B cell (primary cell): Measurements from ENCODE around the gene LIMCH1. TPM values are rescaled to one million over a fixed set of nuclear protein-coding genes. Genes with fewer than 3 reads are reported as not detected.

Experiments used
- ATAC-seq: fragments of 200-7000 bp; cut with Tn5 transposase; one replicate; pipeline ENCODE4 v1.10.0; 2021; ENCODE audit warnings: low read depth, mild to moderate bottlenecking, moderate number of reproducible peaks, moderate library complexity
- CTCF ChIA-PET: fragments of 350-600 bp; sonication (Branson Sonifier 250); formaldehyde crosslinking; loops from one replicate; lab custom pipeline; 2021; ENCODE audit warnings: antibody characterized with exemption, inconsistent platforms; lab: Charles Lee
- POLR2A ChIA-PET: fragments of 350-600 bp; sonication (Branson Sonifier 250); formaldehyde crosslinking; loops from one replicate; lab custom pipeline; 2021; ENCODE audit warnings: antibody characterized with exemption; lab: Charles Lee
- DNase-seq: peaks from one replicate; pipeline ENCODE4 v3.0.0; 2013
- H2AFZ ChIP-seq: 2 replicates; pipeline ENCODE4 v1.6.1; 2012; ENCODE audit warnings: mild to moderate bottlenecking, low read depth, low read length; ENCODE audit not compliant: insufficient read depth, poor library complexity, severe bottlenecking
- H3K27ac ChIP-seq, 2 donors: 1 replicate in 1 of 2; 2 replicates in 1 of 2; pipeline ENCODE4 v1.5.1; 2012 to 2013; ENCODE audit warnings: low read length in 2 of 2, mild to moderate bottlenecking in 2 of 2, moderate library complexity in 1 of 2
- H3K27me3 ChIP-seq, 4 experiments: fragments of 200-600 bp in 1 of 4; sonication (generic) in 1 of 4; replicated peaks in 1 of 4; 1 replicate in 2 of 4; 2 replicates in 2 of 4; pipeline versions ENCODE4 v1.6.1 to v1.7.0; 2013 to 2016; ENCODE audit warnings: low read length in 3 of 4, mild to moderate bottlenecking in 2 of 4, mixed read lengths in 1 of 4, moderate library complexity in 1 of 4; ENCODE audit not compliant: insufficient read depth in 4 of 4, control insufficient read depth in 3 of 4; ENCODE audit errors: control extremely low read depth in 1 of 4
- H3K36me3 ChIP-seq, 2 experiments: replicated peaks in 1 of 2; 1 replicate in 1 of 2; 2 replicates in 1 of 2; pipeline versions ENCODE4 v1.6.1 to v1.7.1; 2013; ENCODE audit warnings: low read length in 1 of 2; ENCODE audit not compliant: insufficient read depth in 2 of 2, control insufficient read depth in 1 of 2; ENCODE audit errors: control extremely low read depth in 1 of 2, extremely low read depth in 1 of 2
- H3K4me1 ChIP-seq, 2 donors: fragments of 200-600 bp in 1 of 2; sonication (generic) in 1 of 2; 1 replicate in 1 of 2; 2 replicates in 1 of 2; pipeline versions ENCODE4 v1.5.1 to v1.6.1; 2013 to 2017; ENCODE audit warnings: low read length in 2 of 2; ENCODE audit not compliant: control insufficient read depth in 2 of 2, insufficient read depth in 2 of 2
- H3K4me2 ChIP-seq: replicated peaks from 2 replicates; pipeline ENCODE3; 2012; ENCODE audit warnings: mild to moderate bottlenecking, low read depth, low read length; ENCODE audit not compliant: poor library complexity, severe bottlenecking
- H3K4me3 ChIP-seq, 5 experiments: fragments of 200-600 bp in 1 of 5; sonication (generic) in 1 of 5; 1 replicate in 3 of 5; 2 replicates in 2 of 5; pipeline versions ENCODE4 v1.5.1 to v1.7.0; 2011 to 2016; ENCODE audit warnings: low read length in 4 of 5, mild to moderate bottlenecking in 4 of 5, low read depth in 2 of 5, control low read depth in 1 of 5, moderate library complexity in 1 of 5; ENCODE audit not compliant: insufficient read depth in 1 of 5; ENCODE audit errors: control extremely low read depth in 1 of 5, extremely low read depth in 1 of 5
- H3K79me2 ChIP-seq: fragments of 200-600 bp; sonication (generic); one replicate; pipeline ENCODE4 v1.6.0; 2016; ENCODE audit warnings: low read length; ENCODE audit not compliant: control insufficient read depth, insufficient read depth
- H3K9ac ChIP-seq: fragments of 200-600 bp; sonication (generic); 2 replicates; pipeline ENCODE4 v1.6.1; 2017; ENCODE audit warnings: mild to moderate bottlenecking, low read length, moderate library complexity
- H3K9me3 ChIP-seq, 3 donors: one replicate each; pipeline versions ENCODE4 v1.6.1 to v1.7.1; 2013; ENCODE audit warnings: low read length in 2 of 3; ENCODE audit not compliant: control insufficient read depth in 2 of 3, insufficient read depth in 1 of 3; ENCODE audit errors: control extremely low read depth in 1 of 3
- H4K20me1 ChIP-seq: 2 replicates; pipeline ENCODE4 v1.6.0; 2012; ENCODE audit warnings: mild to moderate bottlenecking, low read length; ENCODE audit not compliant: insufficient read depth, control insufficient read depth, poor library complexity, severe bottlenecking
- H3K27ac Mint-ChIP-seq: one replicate; pipeline ENCODE4 v1.8.0; 2021; ENCODE audit warnings: mixed read lengths
- H3K27me3 Mint-ChIP-seq: one replicate; pipeline ENCODE4 v1.8.0; 2021; ENCODE audit warnings: mixed read lengths
- H3K4me1 Mint-ChIP-seq: one replicate; pipeline ENCODE4 v1.8.0; 2021; ENCODE audit warnings: mixed read lengths
- H3K4me3 Mint-ChIP-seq: one replicate; pipeline ENCODE4 v1.8.0; 2021; ENCODE audit warnings: mixed read lengths
- H3K9me3 Mint-ChIP-seq: one replicate; pipeline ENCODE4 v1.8.0; 2022; ENCODE audit warnings: mixed read lengths; ENCODE audit not compliant: insufficient read depth
- EZH2 ChIP-seq: IDR thresholded peaks from 2 replicates; pipeline ENCODE4 v1.6.1; 2012; ENCODE audit warnings: borderline replicate concordance, low read depth, mild to moderate bottlenecking, moderate library complexity, low read length; ENCODE audit not compliant: insufficient read depth, poor library complexity, severe bottlenecking
- WGBS: methylation state at CpG from one replicate; pipeline ENCODE4 v1.1.5; 2013; ENCODE audit warnings: missing lambda C conversion rate; ENCODE audit not compliant: insufficient coverage; 5-methylcytosine and 5-hydroxymethylcytosine counted together
- intact Hi-C: fragments of 100-400 bp; cut with micrococcal nuclease; formaldehyde crosslinking; loops from one replicate; pipeline ENCODE4 v1.10.0; 2022
- polyA plus RNA-seq: library from polyadenylated mRNA; depleted of rRNA; stranded (reverse); fragments of >200 nt; gene quantifications from 2 replicates; pipeline ENCODE4 v1.2.3, GENCODE V29; 2012
- total RNA-seq, 2 donors: library from RNA; stranded (reverse); fragments of 120-200 nt in 1 of 2; gene quantifications; 1 replicate in 1 of 2; 2 replicates in 1 of 2; pipeline versions ENCODE4 v1.2.3 to v1.2.4, GENCODE V29; 2013 to 2022
- TF ChIP-seq, protein P1 (sequence below): fragments of 200-600 bp; IDR thresholded peaks from one replicate; pipeline ENCODE4 v1.8.0; 2022; ENCODE audit warnings: antibody characterized with exemption, mild to moderate bottlenecking

Gene LIMCH1
- total and polyA plus RNA-seq, 2 donors (not counting 1 experiment from before 2014, with no cell fraction given) = not detected

DNA sequence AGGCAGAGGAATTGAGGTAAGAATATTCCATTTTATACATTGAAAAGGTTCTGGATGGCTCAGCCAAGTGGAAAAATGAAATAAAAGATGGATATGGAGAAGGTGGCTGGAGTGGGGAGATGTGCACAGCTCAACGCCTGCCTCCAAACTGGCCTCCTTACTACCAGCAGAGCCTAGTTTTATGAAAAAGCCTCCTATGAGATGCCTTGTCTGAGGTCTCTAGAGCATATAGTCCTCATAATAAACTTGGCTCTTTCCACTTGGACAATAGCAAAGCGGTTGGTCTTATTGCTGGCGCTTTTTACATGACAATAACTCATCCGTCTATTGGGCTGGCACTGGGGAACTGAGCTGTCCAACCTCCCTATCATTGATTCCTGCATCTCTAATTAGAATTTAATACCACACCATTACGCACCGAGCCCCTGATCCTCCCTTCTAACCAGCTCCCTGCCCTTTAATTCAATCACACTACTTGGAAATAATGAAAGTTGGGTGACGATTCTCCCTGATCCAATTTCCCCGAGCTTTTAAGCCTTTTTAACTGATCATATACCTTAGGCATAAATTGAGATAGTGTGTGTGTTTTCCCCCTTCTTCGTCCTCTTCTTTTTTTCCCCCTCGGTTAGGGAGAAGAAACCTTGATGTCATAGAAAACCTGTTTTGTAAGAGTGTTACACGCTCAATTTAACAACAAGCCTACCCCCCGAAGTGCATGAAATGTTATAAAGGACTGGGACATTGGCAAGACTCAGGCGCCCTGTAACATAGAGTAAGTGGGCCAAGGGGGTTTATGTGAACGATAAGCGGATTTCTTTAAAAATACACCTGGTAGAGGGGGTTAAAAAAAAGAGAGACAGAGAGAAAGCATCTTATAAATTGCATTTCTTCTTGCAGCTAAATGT lies 210.9 kb downstream of the LIMCH1 start, which contains the start of gene PHOX2B:
Gene PHOX2B (minus strand): TSS at position 155 of the 905 bp plus-strand sequence. CDS start 115 bp downstream, at position 40.
- peaks cover 0 to 65% (median 50%) of the 10 kb centered on the region in 4 experiments for H3K27me3 ChIP-seq
- peaks cover 0 to 30% (median 0%) of the 10 kb centered on the region in 3 donors for H3K9me3 ChIP-seq
- no peak within 1 kb of the TSS for H3K27ac ChIP-seq
- H3K79me2 ChIP-seq = no peaks in the 10 kb centered on the region
- no peak within 1 kb of the TSS for H3K4me2 ChIP-seq
- ATAC-seq (no peak), DNase-seq (no peak)
- Mint-ChIP-seq H3K27ac (no peak within 1 kb of the TSS), H3K27me3 (peaks cover 73% of the 10 kb centered on the region), H3K9me3 (no peaks in the 10 kb centered on the region), H3K4me3 (no peak within 1 kb of the TSS), H3K4me1 (peaks cover 4% of the 10 kb centered on the region)
- H3K4me1 ChIP-seq = peaks cover 0 to 9% of the 10 kb centered on the region in 2 donors
- no peaks in the 10 kb centered on the region for H4K20me1 ChIP-seq
- H2AFZ ChIP-seq = no peak within 1 kb of the TSS
- H3K9ac ChIP-seq = no peak within 1 kb of the TSS
- TF ChIP-seq, protein P1, sequence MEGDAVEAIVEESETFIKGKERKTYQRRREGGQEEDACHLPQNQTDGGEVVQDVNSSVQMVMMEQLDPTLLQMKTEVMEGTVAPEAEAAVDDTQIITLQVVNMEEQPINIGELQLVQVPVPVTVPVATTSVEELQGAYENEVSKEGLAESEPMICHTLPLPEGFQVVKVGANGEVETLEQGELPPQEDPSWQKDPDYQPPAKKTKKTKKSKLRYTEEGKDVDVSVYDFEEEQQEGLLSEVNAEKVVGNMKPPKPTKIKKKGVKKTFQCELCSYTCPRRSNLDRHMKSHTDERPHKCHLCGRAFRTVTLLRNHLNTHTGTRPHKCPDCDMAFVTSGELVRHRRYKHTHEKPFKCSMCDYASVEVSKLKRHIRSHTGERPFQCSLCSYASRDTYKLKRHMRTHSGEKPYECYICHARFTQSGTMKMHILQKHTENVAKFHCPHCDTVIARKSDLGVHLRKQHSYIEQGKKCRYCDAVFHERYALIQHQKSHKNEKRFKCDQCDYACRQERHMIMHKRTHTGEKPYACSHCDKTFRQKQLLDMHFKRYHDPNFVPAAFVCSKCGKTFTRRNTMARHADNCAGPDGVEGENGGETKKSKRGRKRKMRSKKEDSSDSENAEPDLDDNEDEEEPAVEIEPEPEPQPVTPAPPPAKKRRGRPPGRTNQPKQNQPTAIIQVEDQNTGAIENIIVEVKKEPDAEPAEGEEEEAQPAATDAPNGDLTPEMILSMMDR = no peak
- TF ChIP-seq EZH2 = no peak
- intact Hi-C loops = no loop called here
- 15% methylated on average over 3 of the region's 15 CpGs for WGBS
- no peak within 1 kb of the TSS for H3K4me3 ChIP-seq
- H3K36me3 ChIP-seq = no peaks in the 10 kb centered on the region
- ChIA-PET CTCF (no interaction called here), POLR2A (no interaction called here)

DNA sequence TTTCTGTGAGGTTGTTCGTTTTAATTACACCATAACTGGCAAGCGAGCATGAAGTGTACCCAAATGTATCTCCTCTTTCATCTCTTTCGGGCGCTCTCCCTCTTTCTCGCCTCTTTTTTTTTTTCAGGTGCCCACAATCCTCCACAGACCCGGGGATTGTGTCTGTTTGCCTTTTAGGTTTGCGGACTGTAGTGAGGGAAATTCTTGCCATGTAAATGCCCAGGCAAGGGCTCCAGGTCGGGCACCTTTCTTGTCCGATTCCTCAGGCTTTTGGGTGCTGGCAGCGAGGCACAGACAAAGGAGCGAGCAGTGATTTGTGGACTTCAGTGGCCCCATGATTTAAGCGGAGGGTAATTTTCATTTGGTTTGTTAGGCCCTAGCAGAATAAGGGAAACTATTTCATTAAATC lies 211.7 kb downstream of the LIMCH1 start:
- no peaks in the 10 kb centered on the region for H3K36me3 ChIP-seq

More for the DNA sequence above, 211.7 kb downstream of the LIMCH1 start:
- ATAC-seq = no peak
- no peak overlapping the region for H3K4me2 ChIP-seq
- H3K9me3 ChIP-seq = peaks cover 0 to 28% (median 0%) of the 10 kb centered on the region in 3 donors
- peaks cover 0 to 62% (median 43%) of the 10 kb centered on the region in 4 experiments for H3K27me3 ChIP-seq
- H2AFZ ChIP-seq = no peak overlapping the region
- peaks cover 0 to 6% of the 10 kb centered on the region in 2 donors for H3K4me1 ChIP-seq
- Mint-ChIP-seq H3K27ac (no peak overlapping the region), H3K9me3 (no peaks in the 10 kb centered on the region), H3K4me3 (no peak overlapping the region), H3K4me1 (peaks cover 2% of the 10 kb centered on the region), H3K27me3 (peaks cover 69% of the 10 kb centered on the region)
- no peak for DNase-seq
- no peaks in the 10 kb centered on the region for H3K79me2 ChIP-seq
- TF ChIP-seq, protein P1 = no peak
- H4K20me1 ChIP-seq = no peaks in the 10 kb centered on the region
- 31% methylated on average over 6 of the region's 12 CpGs for WGBS
- H3K4me3 ChIP-seq = no peak overlapping the region
- H3K27ac ChIP-seq = no peak overlapping the region
- intact Hi-C loops = no loop called here
- POLR2A ChIA-PET = no interaction called here
- CTCF ChIA-PET = no interaction called here
- H3K9ac ChIP-seq = no peak overlapping the region
